GM18519 (cell line): ENCODE measurements around the gene GUCY1A2.

Experiments used
- ATAC-seq: cut with Tn5 transposase; IDR thresholded peaks from one replicate; pipeline ENCODE4 v1.9.1; 2021; ENCODE audit warnings: mild to moderate bottlenecking, moderate library complexity; ENCODE audit not compliant: unreplicated experiment, low FRiP score

GUCY1A2 gene

DNA sequence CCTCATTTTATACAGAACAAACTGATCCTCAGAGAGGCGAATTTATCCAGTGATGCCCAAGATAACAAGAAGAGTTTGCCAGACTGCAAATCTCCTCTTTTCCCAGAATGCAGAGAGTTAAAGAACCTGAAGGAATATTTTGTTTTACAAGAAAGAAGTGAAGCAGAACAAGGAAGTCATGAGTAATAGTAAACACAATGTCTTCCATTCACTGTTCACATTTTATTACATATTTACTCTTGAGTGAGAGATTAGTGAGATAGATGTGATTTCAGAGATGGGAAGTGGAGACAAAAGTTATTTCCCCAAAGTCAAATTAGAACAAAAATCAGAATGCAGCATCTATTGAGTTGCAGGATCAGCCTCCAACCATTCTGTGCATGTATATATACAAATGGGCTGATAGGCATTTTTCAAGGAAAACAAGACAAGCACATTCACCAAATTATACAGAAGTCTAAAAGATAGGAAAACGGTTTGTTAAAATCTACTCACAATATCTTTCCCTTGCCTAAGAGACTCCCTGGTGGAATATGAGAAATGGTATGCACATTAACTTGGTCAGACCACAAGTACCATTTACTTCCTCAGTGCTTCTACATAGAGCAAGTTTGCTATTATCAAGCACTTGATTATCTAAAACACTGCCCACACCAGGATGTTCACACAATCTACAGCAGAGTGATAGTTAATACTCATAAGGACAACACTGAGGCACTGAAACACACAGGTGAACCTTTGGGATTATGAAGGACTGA is 12.0 kb downstream of the GUCY1A2 start:
- ATAC-seq: no peak

DNA sequence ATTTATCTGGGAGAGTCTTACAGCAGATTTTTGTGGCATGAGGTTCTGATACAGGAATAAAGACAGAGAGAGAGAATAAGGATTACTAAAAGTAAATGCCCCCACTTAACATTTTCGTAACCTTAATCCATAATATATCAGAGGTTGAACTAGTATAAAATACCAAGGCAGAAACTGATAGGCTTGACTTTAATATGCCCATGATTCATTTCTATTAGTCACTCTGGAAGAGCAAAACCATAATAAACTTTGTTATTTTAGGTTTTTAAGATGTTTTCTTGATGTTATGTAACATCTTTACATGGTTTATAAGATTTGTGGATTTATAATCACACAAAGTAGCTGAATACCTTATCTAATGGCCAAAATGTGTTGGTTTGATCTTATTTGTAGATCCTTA is 19.1 kb downstream of the GUCY1A2 start:
- ATAC-seq: no peak

DNA sequence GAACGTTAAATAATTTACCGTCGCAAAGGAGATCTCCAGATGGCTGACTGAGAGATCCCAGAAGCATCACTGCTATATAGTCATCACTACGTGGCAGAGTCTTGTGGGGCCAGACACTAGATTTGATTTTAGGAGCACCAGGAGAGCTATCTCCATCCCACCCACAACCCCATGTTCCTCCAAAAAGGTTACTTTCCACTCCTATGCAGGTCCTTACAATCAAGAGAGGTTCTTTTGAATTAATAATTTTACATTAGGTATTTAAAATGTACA is 19.4 kb downstream of the GUCY1A2 start:
- ATAC-seq: no peak

GRCh38 chr11:106998116-106998915 is 20.0 kb downstream of the GUCY1A2 start:
- ATAC-seq: no peak

- ATAC-seq: no peak
Measured at GRCh38 chr11:106997227-106997626, 21.0 kb downstream of the GUCY1A2 start.

DNA sequence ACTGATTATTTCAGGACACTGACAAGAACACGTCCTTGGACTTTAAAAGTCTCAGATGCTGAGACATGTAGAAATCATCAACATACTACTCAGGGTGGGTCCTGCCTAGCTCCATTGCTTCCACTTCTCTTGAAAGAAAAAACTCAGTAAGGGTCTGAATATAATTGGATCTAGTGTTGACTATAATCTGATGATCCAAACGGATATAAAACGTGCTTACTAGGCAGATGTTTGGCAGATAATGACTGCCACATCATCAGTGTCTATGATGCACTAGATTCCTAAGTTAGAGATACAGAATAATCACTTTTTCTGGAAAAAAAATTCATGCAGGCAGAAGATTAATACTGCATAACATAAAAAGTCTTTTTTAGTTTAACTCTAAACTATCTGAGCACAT is 21.6 kb downstream of the GUCY1A2 start:
- no peak for ATAC-seq

DNA sequence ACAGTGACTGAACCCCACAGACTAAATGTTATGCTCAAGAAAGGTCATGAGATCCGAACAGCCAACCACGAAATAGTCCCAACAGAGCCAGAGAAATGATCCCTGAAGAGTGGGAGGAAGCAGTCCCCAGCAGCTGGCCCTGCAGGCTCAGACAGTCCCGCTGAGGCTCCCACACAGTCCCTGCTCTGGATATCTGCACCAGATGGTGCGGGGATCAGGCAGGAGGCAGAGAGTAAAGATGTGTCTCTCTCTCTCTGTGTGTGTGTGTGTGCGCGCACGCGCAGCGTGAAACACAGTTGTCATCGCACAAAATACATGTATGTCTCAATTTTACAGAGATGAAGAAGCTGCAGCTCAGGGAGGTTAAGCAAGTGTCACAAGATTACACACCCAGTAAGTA is 27.9 kb downstream of the GUCY1A2 start:
- ATAC-seq: no peak

DNA sequence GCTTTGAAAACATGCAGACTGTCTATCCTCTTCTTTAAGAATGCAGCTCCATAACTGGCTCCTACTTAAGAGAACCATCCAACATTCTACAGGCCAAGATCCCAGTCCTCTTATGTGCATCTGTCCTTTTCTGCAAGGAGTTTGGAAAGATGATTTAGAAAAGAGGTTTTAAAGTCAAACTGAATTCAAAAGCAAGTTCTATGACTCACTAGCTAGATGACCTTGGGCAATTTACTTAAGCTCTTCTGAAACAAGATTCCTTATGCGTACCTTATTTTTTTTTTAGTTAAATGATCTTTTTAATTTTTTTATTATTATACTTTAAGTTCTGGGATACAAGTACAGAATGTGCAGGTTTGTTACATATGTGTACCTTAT is 29.2 kb downstream of the GUCY1A2 start:
- no peak for ATAC-seq

DNA sequence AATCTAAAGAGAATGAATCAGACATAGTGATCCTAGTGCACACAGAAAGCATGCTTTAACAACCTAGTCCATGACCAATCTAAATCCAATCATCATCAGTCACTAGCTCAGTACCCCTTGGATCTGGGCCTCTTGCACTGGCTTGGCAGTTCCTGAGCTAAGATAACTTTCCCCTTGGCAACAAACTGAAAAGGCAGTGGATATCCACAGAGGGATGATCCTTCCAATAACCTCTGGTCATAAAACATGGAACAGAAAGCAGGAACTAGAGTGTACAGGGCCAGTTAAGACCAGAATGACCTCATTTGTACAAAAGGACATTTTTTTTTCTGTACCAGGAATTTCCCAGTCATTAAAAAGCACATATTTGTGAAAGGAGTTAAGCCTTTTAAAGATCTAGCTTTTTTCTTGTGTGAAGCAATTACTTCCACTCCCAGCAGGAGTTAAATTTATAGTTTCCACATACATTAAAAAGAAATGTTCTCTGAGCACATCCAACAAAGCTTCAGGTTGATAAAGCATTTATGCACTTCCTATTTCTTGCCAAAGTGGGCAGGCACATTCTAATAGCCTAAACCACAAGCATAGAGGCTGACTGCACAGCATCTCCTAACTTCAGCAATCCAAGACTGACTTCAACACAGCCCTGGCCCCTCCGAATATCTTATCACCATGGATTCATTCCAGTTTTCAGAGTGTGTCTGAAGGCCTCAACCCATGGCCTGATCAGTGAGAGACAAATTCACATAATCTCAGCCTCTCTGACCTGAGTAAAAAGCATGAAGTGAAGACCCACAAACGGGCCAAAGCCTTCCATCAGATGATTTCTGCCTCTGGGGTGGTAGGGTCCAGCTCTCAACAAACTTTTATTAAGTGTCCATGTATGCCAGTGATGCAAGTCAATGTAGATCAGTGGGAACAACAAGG is 29.9 kb downstream of the GUCY1A2 start:
- ATAC-seq: no peak

GRCh38 chr11:106986673-106987072 is 31.6 kb downstream of the GUCY1A2 start:
- ATAC-seq: no peak

DNA sequence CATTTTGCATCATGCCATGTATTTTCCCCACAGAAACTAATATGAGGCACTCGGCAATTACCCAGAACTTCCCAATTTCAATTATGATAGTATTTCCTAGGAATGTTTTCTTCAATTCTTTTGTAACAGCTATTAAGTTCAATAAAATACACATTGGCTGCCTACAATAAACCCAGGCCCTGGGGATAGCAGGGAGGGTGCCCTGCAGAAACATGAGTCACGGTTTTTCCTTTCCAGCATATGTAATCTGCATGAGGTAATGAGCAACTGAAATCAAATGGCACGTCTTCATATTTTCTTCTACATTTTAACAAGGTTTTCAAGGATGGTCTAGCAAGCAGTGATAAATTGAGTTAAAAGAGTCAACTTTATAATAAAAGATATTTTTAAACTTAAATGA is 32.0 kb downstream of the GUCY1A2 start:
- no peak for ATAC-seq

- no peak for ATAC-seq
Measured at GRCh38 chr11:106983991-106984390, 34.3 kb downstream of the GUCY1A2 start.

GRCh38 chr11:106983261-106983660 is 35.0 kb downstream of the GUCY1A2 start:
- no peak for ATAC-seq

GRCh38 chr11:106974831-106975230 is 43.4 kb downstream of the GUCY1A2 start:
- ATAC-seq: no peak

DNA sequence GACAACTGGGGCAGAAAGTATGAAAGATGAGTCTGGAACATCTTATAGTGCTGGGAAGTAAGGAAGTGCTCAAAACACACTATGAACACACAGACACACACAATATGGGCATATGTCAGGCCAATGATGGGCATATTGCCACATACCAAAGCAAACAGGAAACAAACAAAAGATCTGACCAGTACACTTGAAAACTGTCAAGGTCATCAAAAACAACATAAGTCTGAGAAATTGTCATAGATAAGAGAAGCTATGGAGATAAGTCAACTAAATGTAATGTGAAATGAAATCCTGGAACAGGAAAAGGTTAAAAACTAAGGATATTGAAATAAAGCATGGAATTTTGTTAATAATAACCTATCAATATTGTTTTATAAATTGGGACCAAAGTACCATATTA is 46.4 kb downstream of the GUCY1A2 start:
- no peak for ATAC-seq

DNA sequence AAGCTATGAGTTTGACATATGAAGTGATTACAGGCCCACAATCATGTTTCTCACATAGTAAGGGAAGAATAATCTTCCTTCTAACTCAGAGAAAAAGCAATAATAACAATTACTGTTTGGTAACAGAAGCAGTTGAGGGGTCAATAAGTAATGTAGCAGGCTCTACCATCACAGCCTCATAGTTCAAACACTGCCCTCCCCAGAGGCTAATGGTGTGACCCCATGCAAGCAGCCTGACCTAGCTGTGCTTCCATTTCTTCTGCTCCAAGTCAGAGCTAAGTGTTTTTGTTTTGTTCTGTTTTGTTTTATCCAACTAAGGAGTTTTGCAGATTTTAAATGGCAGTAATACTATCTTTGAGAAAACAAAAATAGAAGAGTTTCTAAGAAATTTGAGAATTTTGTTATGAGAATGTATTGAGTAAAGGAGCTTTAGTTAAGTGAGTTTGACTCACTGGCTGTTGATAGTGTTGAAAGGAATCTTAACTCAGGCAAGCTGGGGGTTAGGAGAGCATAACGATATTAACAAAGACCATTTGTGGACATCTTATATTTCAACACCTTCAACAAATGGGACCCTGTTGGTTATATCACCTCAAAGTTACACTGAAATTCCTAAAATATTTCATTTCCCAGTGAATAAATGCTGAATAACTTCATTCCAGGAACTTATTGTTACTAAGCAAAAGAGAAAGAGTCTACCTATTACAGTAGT is 48.5 kb downstream of the GUCY1A2 start:
- no peak for ATAC-seq

GRCh38 chr11:106962995-106963394 is 55.3 kb downstream of the GUCY1A2 start:
- no peak for ATAC-seq

DNA sequence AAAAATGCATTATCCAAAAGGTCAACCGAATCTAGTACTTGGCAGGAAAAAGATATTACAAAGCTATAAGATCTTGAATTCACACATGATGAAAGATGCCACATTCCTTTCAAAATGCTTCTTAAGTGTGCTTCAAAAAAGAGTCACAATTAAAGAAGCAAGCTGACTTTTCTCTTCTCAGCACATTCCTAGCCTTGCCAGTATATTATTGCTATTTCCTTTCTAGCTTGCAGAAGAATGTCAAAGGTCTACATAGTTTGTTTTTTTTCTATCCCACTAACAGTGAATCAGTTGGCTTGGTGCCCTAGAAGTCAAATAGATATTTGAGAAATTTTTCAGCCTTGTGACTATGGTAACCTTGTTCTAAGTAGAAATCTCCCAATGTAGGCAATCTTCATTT is 56.8 kb downstream of the GUCY1A2 start:
- no peak for ATAC-seq

- ATAC-seq: no peak
Measured at GRCh38 chr11:106961048-106961447, 57.2 kb downstream of the GUCY1A2 start.

GRCh38 chr11:106959800-106960199 is 58.5 kb downstream of the GUCY1A2 start:
- no peak for ATAC-seq

DNA sequence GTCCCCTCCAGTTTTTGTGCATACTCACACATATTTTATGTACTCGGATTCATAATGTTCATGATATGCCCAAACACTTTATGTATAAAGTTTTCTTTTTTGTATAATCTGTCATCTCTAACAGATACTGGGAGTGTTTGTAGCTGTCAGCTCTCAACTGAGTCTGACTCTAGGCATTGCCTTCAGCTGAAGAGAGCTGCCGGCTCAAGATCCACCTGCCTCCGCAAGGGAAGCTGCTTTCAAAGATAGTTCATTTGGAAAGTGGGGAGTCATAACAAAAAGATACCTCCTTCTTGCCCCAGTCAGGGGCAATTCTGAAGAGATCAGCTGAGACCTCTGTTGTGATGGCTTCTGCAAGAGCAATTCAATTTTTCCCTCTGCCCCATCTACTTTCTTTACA is 58.9 kb downstream of the GUCY1A2 start:
- no peak for ATAC-seq
